ENCODE results near the gene GMDS. TPM values are rescaled to one million over a fixed set of nuclear protein-coding genes. Genes with fewer than 3 reads are reported as not detected.

Gene GMDS
- total and polyA plus RNA-seq, 2 of the 4 experiments (the other 2 are of a cell fraction), result 7.3 to 21.9 TPM

DNA sequence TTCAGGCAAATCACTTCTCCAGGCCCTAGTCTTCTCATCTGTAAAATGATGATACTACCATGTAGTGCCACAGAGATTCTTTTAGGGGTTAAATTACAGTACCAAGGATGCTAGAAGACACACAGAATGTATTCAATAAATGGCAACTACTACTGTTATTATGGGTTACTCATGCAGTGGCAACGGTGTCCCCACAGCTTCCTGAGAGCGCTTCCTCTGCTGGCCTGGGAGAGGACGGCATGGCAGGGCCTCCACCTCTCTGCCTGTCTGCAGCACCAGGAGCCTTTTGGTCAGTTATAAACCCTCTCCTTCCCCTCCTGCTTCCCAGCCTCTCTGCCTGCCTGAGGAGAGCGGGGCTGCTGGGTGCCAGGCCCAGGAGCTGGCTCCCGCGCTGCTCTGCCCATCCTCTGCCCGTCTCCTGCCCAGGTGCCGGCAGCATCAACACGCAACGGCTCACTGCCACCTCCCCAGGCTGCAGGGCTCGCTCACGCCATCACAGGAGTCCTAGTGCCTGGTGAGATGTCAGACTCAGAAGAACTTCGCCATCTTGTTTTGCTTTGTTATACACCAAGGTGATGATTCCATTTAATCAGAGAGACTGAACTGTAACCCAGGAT is 465.0 kb downstream of the GMDS start:
- dilution Hi-C loops (cut with HindIII; ENCODE audit: low sequenced_read_pairs, unreplicated experiment), result no loop called here
- 90% methylated on average over 5 of the region's 13 CpGs; no CpG with 5 or more reads in 1 of the 2 experiments for WGBS, 2 experiments (ENCODE audit: extremely low coverage in 2 of 2, insufficient read length in 1 of 2)
- H3K27me3 ChIP-seq (ENCODE audit: control insufficient read depth, insufficient read depth, low read length), result no peaks in the 10 kb centered on the region
- TF ChIP-seq MAFK (IDR thresholded peaks at IDR 0.05; ENCODE audit: low read depth, low read length), result no peak
- TF ChIP-seq RAD21 (IDR thresholded peaks at IDR 0.05; ENCODE audit: low read length), result no peak
- TF ChIP-seq, protein P1, sequence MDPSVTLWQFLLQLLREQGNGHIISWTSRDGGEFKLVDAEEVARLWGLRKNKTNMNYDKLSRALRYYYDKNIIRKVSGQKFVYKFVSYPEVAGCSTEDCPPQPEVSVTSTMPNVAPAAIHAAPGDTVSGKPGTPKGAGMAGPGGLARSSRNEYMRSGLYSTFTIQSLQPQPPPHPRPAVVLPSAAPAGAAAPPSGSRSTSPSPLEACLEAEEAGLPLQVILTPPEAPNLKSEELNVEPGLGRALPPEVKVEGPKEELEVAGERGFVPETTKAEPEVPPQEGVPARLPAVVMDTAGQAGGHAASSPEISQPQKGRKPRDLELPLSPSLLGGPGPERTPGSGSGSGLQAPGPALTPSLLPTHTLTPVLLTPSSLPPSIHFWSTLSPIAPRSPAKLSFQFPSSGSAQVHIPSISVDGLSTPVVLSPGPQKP (IDR thresholded peaks at IDR 0.05; ENCODE audit: borderline replicate concordance, low read depth, low read length), result no peak
- TF ChIP-seq POLR2A (IDR thresholded peaks at IDR 0.05; ENCODE audit: low read depth, low read length), result no peak
- TF ChIP-seq CEBPB (IDR thresholded peaks at IDR 0.05; ENCODE audit: low read depth, low read length), result no peak
- H2BK120ac ChIP-seq (ENCODE audit: low read depth, low read length), result no peak overlapping the region
- no peak overlapping the region for H4K91ac ChIP-seq (ENCODE audit: insufficient read depth, low read depth, low read length)
- no peaks in the 10 kb centered on the region for H3K36me3 ChIP-seq (ENCODE audit: control insufficient read depth, insufficient read depth, low read length)
- ChIA-PET CTCF (no interaction called here), POLR2A (ENCODE audit: unreplicated experiment) (no interaction called here)
- H2AK9ac ChIP-seq (replicated peaks; ENCODE audit: low read depth, low read length, poor library complexity), result no peak overlapping the region
- H2AK5ac ChIP-seq (ENCODE audit: low read depth, low read length), result no peak overlapping the region
- H3K56ac ChIP-seq (ENCODE audit: extremely low read depth, insufficient read depth, low read length), result no peak overlapping the region
- peaks cover 3% of the 10 kb centered on the region; the same call in 1 of the 2 replicates for H3K9me1 ChIP-seq (ENCODE audit: insufficient read depth, low read length)
- no peak overlapping the region for H3K18ac ChIP-seq (ENCODE audit: low read depth, low read length)
- H2BK20ac ChIP-seq (ENCODE audit: low read depth, low read length), result no peak overlapping the region
- no peak overlapping the region for H3K4me2 ChIP-seq (ENCODE audit: low read depth, low read length)
- no peak overlapping the region for H4K8ac ChIP-seq (ENCODE audit: low read depth in 2 of 2, low read length in 2 of 2)
- BruUV-seq (replicated peaks), result no TSS peak
- H3K9ac ChIP-seq (ENCODE audit: low read depth, low read length), result no peak overlapping the region
- no peaks in the 10 kb centered on the region for H3K9me3 ChIP-seq (ENCODE audit: control insufficient read depth, insufficient read depth, low read length)
- H3K4me3 ChIP-seq (ENCODE audit: insufficient read depth, low read depth, low read length), result no peak overlapping the region
- no peak overlapping the region for H2BK15ac ChIP-seq (ENCODE audit: low read depth, low read length)
- intact Hi-C loops (cut with micrococcal nuclease), result no loop called here
- no peak overlapping the region for H3K4ac ChIP-seq (ENCODE audit: low read depth, low read length)
- DNase-seq (no peak), ATAC-seq (ENCODE audit: low read depth) (no peak)
- no peak overlapping the region for H3K23ac ChIP-seq (ENCODE audit: low read depth, low read length)
- H3K27ac ChIP-seq (ENCODE audit: insufficient read depth, low read length), result no peak overlapping the region
- H2BK5ac ChIP-seq (ENCODE audit: low read depth, low read length, poor library complexity, severe bottlenecking), result no peak overlapping the region
- no peak overlapping the region for H4K5ac ChIP-seq (ENCODE audit: low read depth, low read length)
- H4K20me1 ChIP-seq (ENCODE audit: insufficient read depth, low read length), result no peaks in the 10 kb centered on the region
- peaks cover 2% of the 10 kb centered on the region; the same call in 1 of the 2 replicates for H3K4me1 ChIP-seq (ENCODE audit: control insufficient read depth, insufficient read depth, low read length)
- H3K14ac ChIP-seq (replicated peaks; ENCODE audit: low read depth, low read length), result no peak overlapping the region
- no peak overlapping the region for H2AFZ ChIP-seq (replicated peaks; ENCODE audit: low read length, poor library complexity)
- H3K79me1 ChIP-seq (ENCODE audit: low read depth in 1 of 2, low read length in 2 of 2), result no peaks in the 10 kb centered on the region
- in situ Hi-C loops (cut with MboI; ENCODE audit: low sequenced_read_pairs), result no loop called here
